Activated CD8-positive, alpha-beta memory T cell treated with anti-CD3 and anti-CD28 coated beads, Interleukin-2, amount 50 U/mL, for 24 hours (primary cell): ENCODE results near the gene NFX1.
A peak's percentile ranks its signal among the peaks of the same experiment; 100 is the strongest.
"Not testable (repeated sequence)": the region's sequence is repeated elsewhere in the genome, so short reads cannot be mapped to it uniquely, and the experiment has no call there.

ENCODE experiments used
- DNase-seq: peaks from one replicate; pipeline ENCODE4 v3.0.0-alpha.2; 2020; ENCODE audit errors: extremely low read depth

NFX1 gene

GRCh38 chr9:33364127-33364526, 73.8 kb downstream of the NFX1 start:
- no peak for DNase-seq

- DNase-seq = not testable (repeated sequence)
Measured at GRCh38 chr9:33364814-33365213, 74.5 kb downstream of the NFX1 start.

- no peak for DNase-seq
Measured at GRCh38 chr9:33366979-33367480, 76.7 kb downstream of the NFX1 start.

- no peak for DNase-seq
Measured at GRCh38 chr9:33372900-33373299, 82.6 kb downstream of the NFX1 start.

GRCh38 chr9:33374190-33374589, 83.9 kb downstream of the NFX1 start:
- no peak for DNase-seq

- DNase-seq = peak; percentile 40
Measured at GRCh38 chr9:33374634-33375237, 84.4 kb downstream of the NFX1 start.

- DNase-seq = no peak
Measured at GRCh38 chr9:33375238-33375840, 85.0 kb downstream of the NFX1 start.

- DNase-seq = no peak
Measured at GRCh38 chr9:33375841-33376321, 85.6 kb downstream of the NFX1 start.

GRCh38 chr9:33377089-33377715, 86.9 kb downstream of the NFX1 start:
- DNase-seq = no peak

- DNase-seq = no peak
Measured at GRCh38 chr9:33378121-33378795, 87.9 kb downstream of the NFX1 start.

- no peak for DNase-seq
Measured at GRCh38 chr9:33379666-33380389, 89.5 kb downstream of the NFX1 start.

- DNase-seq = no peak
Measured at GRCh38 chr9:33380390-33381094, 90.2 kb downstream of the NFX1 start.

GRCh38 chr9:33381231-33381791, 91.0 kb downstream of the NFX1 start:
- DNase-seq = no peak

- not testable (repeated sequence) for DNase-seq
Measured at GRCh38 chr9:33382397-33382796, 92.1 kb downstream of the NFX1 start.

GRCh38 chr9:33383396-33383795, 93.1 kb downstream of the NFX1 start:
- DNase-seq = not testable (repeated sequence)

- not testable (repeated sequence) for DNase-seq
Measured at GRCh38 chr9:33385536-33385935, 95.2 kb downstream of the NFX1 start.

- DNase-seq = not testable (repeated sequence)
Measured at GRCh38 chr9:33385979-33386640, 95.8 kb downstream of the NFX1 start.

GRCh38 chr9:33386641-33386996, 96.3 kb downstream of the NFX1 start:
- not testable (repeated sequence) for DNase-seq

- not testable (repeated sequence) for DNase-seq
Measured at GRCh38 chr9:33386998-33387397, 96.7 kb downstream of the NFX1 start.
